Kidney (tissue), 14 donors: ENCODE data around the gene GHRH. TPM values are rescaled to one million over a fixed set of nuclear protein-coding genes. Genes with fewer than 3 reads are reported as not detected.

Source experiments
- DNase-seq, 5 donors: peaks; one replicate each; pipeline ENCODE4 v3.0.0-alpha.2; 2013 to 2020
- FAIRE-seq: peaks from 2 replicates; lab custom pipeline; 2012; peaks lifted over from hg19 to GRCh38; lab: Jason Lieb, UNC
- H3K27ac ChIP-seq, 2 donors: one replicate each; pipeline ENCODE4 v1.7.0; 2013; ENCODE audit warnings: low read depth in 2 of 2, low read length in 2 of 2, inconsistent platforms in 1 of 2
- H3K27me3 ChIP-seq: one replicate; pipeline ENCODE4 v1.7.1; 2013; ENCODE audit warnings: low read length, inconsistent platforms; ENCODE audit not compliant: control insufficient read depth, insufficient read depth
- H3K36me3 ChIP-seq, 3 donors: one replicate each; pipeline versions ENCODE4 v1.7.0 to v1.7.1; 2013; ENCODE audit warnings: low read length in 3 of 3, control low read depth in 1 of 3, inconsistent platforms in 1 of 3; ENCODE audit not compliant: insufficient read depth in 3 of 3, control insufficient read depth in 2 of 3
- H3K4me1 ChIP-seq, 3 donors: one replicate each; pipeline versions ENCODE4 v1.7.0 to v1.7.1; 2013; ENCODE audit warnings: low read length in 3 of 3, inconsistent platforms in 1 of 3, low read depth in 1 of 3; ENCODE audit not compliant: control insufficient read depth in 2 of 3, insufficient read depth in 2 of 3
- H3K4me3 ChIP-seq, 3 donors: one replicate each; pipeline versions ENCODE4 v1.7.0 to v1.8.1; 2013; ENCODE audit warnings: low read length in 3 of 3, control low read depth in 1 of 3, inconsistent platforms in 1 of 3
- H3K9ac ChIP-seq, 3 donors: one replicate each; pipeline versions ENCODE4 v1.7.0 to v1.7.1; 2013; ENCODE audit warnings: low read length in 3 of 3, control low read depth in 1 of 3, inconsistent platforms in 1 of 3
- H3K9me3 ChIP-seq, 3 donors: one replicate each; pipeline versions ENCODE4 v1.7.0 to v1.7.1; 2013; ENCODE audit warnings: low read length in 3 of 3, control low read depth in 1 of 3, inconsistent platforms in 1 of 3; ENCODE audit not compliant: control insufficient read depth in 2 of 3, insufficient read depth in 1 of 3
- intact Hi-C: fragments of 100-400 bp; cut with DNase I; formaldehyde crosslinking; loops from one replicate; pipeline ENCODE4 v1.11.1; 2022
- polyA plus RNA-seq: library from polyadenylated mRNA; stranded (reverse); fragments of 350-450 nt; fragmentation: Illumina TruSeq; extraction: RNeasy Lipid Tissue Mini Kit (QIAGEN cat#74804); gene quantifications from one replicate; pipeline ENCODE4 v1.2.3, GENCODE V29; 2014; ENCODE audit warnings: low read depth, low replicate concordance; ENCODE audit not compliant: insufficient read depth
- total RNA-seq: library from RNA; stranded (reverse); fragmentation: NEBNext Ultra II Directional; extraction: Animal tissue kit (Norgen Biotek cat#: 25700); gene quantifications from one replicate; pipeline ENCODE4 v1.2.1, GENCODE V29; 2021
- TF ChIP-seq, protein P1 (sequence below): IDR thresholded peaks from 3 replicates; pipeline ENCODE4 v1.5.1; 2012; ENCODE audit warnings: mild to moderate bottlenecking, moderate library complexity, borderline replicate concordance; ENCODE audit not compliant: insufficient read depth; ENCODE audit errors: extremely low read depth
- donor health status: control.
- donor health status: control.
- donor health status: control.
- donor health status: control.
- donor health status: control.
- donor health status: DM: yes; HTN: yes; CAD: no.
- donor health status: Normal renal cell carcinoma (clear cell type).

Gene GHRH
- total and polyA plus RNA-seq, 2 donors from 2014 or later, result not detected

DNA sequence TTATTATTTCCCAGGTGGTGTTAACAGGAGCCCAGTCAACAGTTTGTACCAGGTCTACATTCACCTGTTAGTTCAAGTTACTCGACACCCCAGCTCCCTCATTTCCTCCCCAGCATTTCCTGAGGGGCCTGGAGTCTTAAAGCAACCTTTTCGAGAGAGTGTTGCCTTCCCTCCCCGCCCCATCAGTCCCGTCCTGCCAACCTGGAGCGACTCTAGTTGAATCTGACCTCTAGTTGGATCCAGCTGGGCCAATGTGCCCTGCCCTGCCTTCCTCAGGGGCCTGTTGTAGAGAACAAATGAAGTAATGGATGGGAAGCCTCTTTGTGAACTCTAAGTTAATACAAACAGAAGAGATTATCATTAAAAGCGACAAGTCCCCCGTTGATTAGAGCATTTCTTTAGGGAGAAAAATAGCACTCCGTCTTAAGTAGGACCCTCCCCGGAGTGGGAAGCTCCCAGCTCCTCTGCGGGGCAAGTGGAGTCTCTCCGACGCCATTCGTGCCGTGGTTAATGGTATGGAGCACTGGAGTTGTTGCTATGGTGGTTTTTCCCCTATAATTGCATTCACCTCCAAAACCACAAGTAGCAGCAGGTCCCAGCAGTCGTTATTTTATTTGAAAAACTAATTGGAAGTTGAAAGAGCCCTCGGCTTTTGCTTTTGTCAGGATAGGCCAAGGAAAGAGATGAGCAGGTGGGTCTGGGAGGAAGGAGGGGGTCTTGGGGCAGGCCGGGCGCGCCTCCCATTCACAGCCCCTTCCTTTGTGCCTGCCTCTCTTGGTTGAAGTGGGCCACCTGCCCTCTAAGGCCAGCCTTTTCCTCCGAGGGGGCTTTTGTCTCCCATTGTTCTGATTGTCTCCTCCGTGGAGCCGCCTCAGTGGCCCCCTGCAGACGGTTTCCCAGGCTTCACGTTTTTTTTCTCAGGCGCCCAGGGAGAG lies 16.1 kb downstream of the GHRH start:
- TF ChIP-seq, protein P1, sequence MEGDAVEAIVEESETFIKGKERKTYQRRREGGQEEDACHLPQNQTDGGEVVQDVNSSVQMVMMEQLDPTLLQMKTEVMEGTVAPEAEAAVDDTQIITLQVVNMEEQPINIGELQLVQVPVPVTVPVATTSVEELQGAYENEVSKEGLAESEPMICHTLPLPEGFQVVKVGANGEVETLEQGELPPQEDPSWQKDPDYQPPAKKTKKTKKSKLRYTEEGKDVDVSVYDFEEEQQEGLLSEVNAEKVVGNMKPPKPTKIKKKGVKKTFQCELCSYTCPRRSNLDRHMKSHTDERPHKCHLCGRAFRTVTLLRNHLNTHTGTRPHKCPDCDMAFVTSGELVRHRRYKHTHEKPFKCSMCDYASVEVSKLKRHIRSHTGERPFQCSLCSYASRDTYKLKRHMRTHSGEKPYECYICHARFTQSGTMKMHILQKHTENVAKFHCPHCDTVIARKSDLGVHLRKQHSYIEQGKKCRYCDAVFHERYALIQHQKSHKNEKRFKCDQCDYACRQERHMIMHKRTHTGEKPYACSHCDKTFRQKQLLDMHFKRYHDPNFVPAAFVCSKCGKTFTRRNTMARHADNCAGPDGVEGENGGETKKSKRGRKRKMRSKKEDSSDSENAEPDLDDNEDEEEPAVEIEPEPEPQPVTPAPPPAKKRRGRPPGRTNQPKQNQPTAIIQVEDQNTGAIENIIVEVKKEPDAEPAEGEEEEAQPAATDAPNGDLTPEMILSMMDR, result no peak
- H3K27me3 ChIP-seq, result no peaks in the 10 kb centered on the region
- peaks cover 2 to 17% (median 4%) of the 10 kb centered on the region in 3 donors for H3K36me3 ChIP-seq
- peaks cover 0 to 3% (median 0%) of the 10 kb centered on the region in 3 donors for H3K4me1 ChIP-seq
- no peak overlapping the region for H3K9ac ChIP-seq
- no peak overlapping the region for H3K4me3 ChIP-seq
- intact Hi-C loops, result no loop called here
- DNase-seq (no peak), FAIRE-seq (no peak)
- no peaks in the 10 kb centered on the region for H3K9me3 ChIP-seq
- H3K27ac ChIP-seq, result no peak overlapping the region

DNA sequence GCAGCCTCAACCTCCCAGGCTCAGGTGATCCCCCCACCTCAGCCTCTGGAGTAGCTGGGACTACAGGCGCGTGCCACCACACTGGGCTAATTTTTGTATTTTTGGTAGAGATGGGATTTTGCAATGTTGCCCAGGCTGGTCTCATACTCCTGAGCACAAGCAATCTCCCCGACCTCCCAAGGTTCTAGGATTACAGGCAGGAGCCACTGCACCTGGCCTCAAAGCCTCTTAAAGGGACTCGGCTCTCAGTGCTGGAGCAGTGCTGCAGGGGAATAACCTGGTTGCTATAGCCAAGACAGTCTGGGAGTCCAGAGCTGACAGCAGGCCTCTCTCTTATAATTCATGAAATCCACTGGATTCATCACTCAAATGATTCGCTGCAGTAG lies 17.0 kb downstream of the GHRH start:
- Histone ChIP-seq H3K27ac (no peak overlapping the region), H3K4me3 (no peak overlapping the region), H3K27me3 (no peaks in the 10 kb centered on the region), H3K4me1 (peaks cover 0 to 3% (median 0%) of the 10 kb centered on the region in 3 donors), H3K9ac (no peak overlapping the region), H3K36me3 (peaks cover 2 to 26% (median 9%) of the 10 kb centered on the region in 3 donors), H3K9me3 (no peaks in the 10 kb centered on the region)
- DNase-seq (no peak), FAIRE-seq (no peak)
- TF ChIP-seq, protein P1, result no peak
- intact Hi-C loops, result no loop called here

DNA sequence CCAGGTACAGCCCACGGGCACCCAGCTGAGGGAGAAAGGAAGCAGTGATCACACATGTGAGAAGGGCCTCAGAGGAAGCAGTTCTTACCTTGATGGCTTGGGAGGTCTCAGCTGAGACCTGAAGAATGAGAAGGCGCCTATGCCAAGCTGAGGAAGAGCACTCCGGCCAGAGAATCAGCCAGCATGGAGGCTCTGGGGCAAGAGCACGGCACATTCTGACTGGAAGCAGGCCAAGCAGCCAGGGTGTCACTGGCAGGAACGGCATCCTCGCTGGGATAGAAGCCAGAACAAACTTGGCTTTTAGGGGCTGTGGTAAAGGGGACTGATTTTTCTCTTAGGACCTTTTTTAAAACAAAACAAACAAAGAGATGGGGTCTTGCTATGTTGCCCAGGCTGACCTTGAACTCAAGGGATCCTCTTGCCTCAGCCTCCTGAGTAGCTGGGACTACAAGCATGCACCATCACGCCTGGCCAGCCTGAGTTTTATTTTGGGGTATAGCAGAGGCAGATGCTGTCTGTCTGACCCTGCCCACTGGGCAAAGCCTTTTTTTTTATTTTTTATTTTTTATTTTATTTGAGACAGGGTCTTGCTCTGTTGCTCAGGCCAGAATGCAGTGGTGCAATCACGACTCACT lies 17.6 kb downstream of the GHRH start:
- TF ChIP-seq, protein P1, result no peak
- H3K9ac ChIP-seq, result no peak overlapping the region
- no peaks in the 10 kb centered on the region for H3K9me3 ChIP-seq
- peaks cover 2 to 26% (median 13%) of the 10 kb centered on the region in 3 donors for H3K36me3 ChIP-seq
- H3K27ac ChIP-seq, result no peak overlapping the region
- H3K4me3 ChIP-seq, result no peak overlapping the region
- DNase-seq (no peak), FAIRE-seq (no peak)
- H3K27me3 ChIP-seq, result no peaks in the 10 kb centered on the region
- H3K4me1 ChIP-seq, result peaks cover 0 to 3% (median 0%) of the 10 kb centered on the region in 3 donors
- intact Hi-C loops, result no loop called here
